IMR-90 (cell line): ENCODE measurements around the gene DCAF11. TPM values are rescaled to one million over a fixed set of nuclear protein-coding genes. Genes with fewer than 3 reads are reported as not detected.

Experiments used
- ATAC-seq: fragments of 200-7000 bp; cut with Tn5 transposase; 2 replicates; pipeline ENCODE4 v1.9.1; 2020; ENCODE audit warnings: low read depth, mild to moderate bottlenecking, moderate library complexity
- BruUV-seq: library from RNA; stranded (reverse); fragments of 400-500 nt; replicated peaks from 2 replicates; lab custom pipeline; 2021; lab: Mats Ljungman, UMichigan
- CTCF ChIA-PET: fragments of 300-600 bp; formaldehyde crosslinking; extraction: SDS; loops from one replicate; lab custom pipeline; 2021; ENCODE audit warnings: antibody characterized with exemption; lab: Yijun Ruan, JAX
- POLR2A ChIA-PET: fragments of 300-600 bp; sonication (Branson Sonifier 250); formaldehyde crosslinking; loops from one replicate; lab custom pipeline; 2022; ENCODE audit warnings: antibody characterized with exemption; ENCODE audit not compliant: unreplicated experiment; lab: Charles Lee
- DNase-seq: peaks from one replicate; pipeline ENCODE4 v3.0.0; 2013
- H2AFZ ChIP-seq: replicated peaks from 2 replicates; pipeline ENCODE3; 2013; ENCODE audit warnings: low read length, mild to moderate bottlenecking; ENCODE audit not compliant: poor library complexity
- H2AK5ac ChIP-seq: 2 replicates; pipeline ENCODE4 v1.6.1; 2013; ENCODE audit warnings: low read depth, low read length, inconsistent platforms
- H2AK9ac ChIP-seq: replicated peaks from 2 replicates; pipeline ENCODE3; 2013; ENCODE audit warnings: mild to moderate bottlenecking, low read depth, low read length, moderate library complexity; ENCODE audit not compliant: poor library complexity
- H2BK120ac ChIP-seq: 2 replicates; pipeline ENCODE4 v1.6.1; 2013; ENCODE audit warnings: low read depth, low read length, inconsistent platforms
- H2BK15ac ChIP-seq: 3 replicates; pipeline ENCODE4 v1.6.1; 2013; ENCODE audit warnings: low read depth, low read length, inconsistent platforms
- H2BK20ac ChIP-seq: 2 replicates; pipeline ENCODE4 v1.6.1; 2013; ENCODE audit warnings: low read depth, mild to moderate bottlenecking, inconsistent platforms, low read length, moderate library complexity
- H2BK5ac ChIP-seq: 2 replicates; pipeline ENCODE4 v1.6.1; 2013; ENCODE audit warnings: mild to moderate bottlenecking, low read depth, low read length, inconsistent platforms; ENCODE audit not compliant: poor library complexity, severe bottlenecking
- H3K14ac ChIP-seq: replicated peaks from 2 replicates; pipeline ENCODE4 v1.6.1; 2013; ENCODE audit warnings: low read depth, low read length, inconsistent platforms
- H3K18ac ChIP-seq: 2 replicates; pipeline ENCODE4 v1.6.1; 2013; ENCODE audit warnings: low read depth, low read length, control low read depth
- H3K23ac ChIP-seq: 2 replicates; pipeline ENCODE4 v1.6.1; 2013; ENCODE audit warnings: low read depth, low read length, inconsistent platforms
- H3K27ac ChIP-seq: 2 replicates; pipeline ENCODE4 v1.5.1; 2013; ENCODE audit warnings: mild to moderate bottlenecking, control low read depth, low read length; ENCODE audit not compliant: insufficient read depth
- H3K27me3 ChIP-seq: 2 replicates; pipeline ENCODE4 v1.6.1; 2013; ENCODE audit warnings: low read length; ENCODE audit not compliant: control insufficient read depth, insufficient read depth
- H3K36me3 ChIP-seq: 2 replicates; pipeline ENCODE4 v1.6.1; 2013; ENCODE audit warnings: low read length, mixed read lengths; ENCODE audit not compliant: control insufficient read depth, insufficient read depth
- H3K4ac ChIP-seq: 2 replicates; pipeline ENCODE4 v1.6.1; 2013; ENCODE audit warnings: low read depth, low read length, inconsistent platforms
- H3K4me1 ChIP-seq: 2 replicates; pipeline ENCODE4 v1.6.1; 2013; ENCODE audit warnings: low read length, mixed read lengths; ENCODE audit not compliant: control insufficient read depth, insufficient read depth
- H3K4me2 ChIP-seq: 2 replicates; pipeline ENCODE4 v1.6.1; 2013; ENCODE audit warnings: low read depth, mild to moderate bottlenecking, control low read depth, low read length, moderate library complexity
- H3K4me3 ChIP-seq: 2 replicates; pipeline ENCODE4 v1.5.1; 2013; ENCODE audit warnings: low read depth, mild to moderate bottlenecking, control low read depth, low read length, moderate library complexity; ENCODE audit not compliant: insufficient read depth
- H3K56ac ChIP-seq: 2 replicates; pipeline ENCODE4 v1.6.1; 2013; ENCODE audit warnings: low read length, inconsistent platforms; ENCODE audit not compliant: insufficient read depth; ENCODE audit errors: extremely low read depth
- H3K79me1 ChIP-seq, 2 experiments: 2 replicates each; pipeline ENCODE4 v1.6.1; 2013; ENCODE audit warnings: low read length in 2 of 2, inconsistent platforms in 1 of 2, low read depth in 1 of 2
- H3K9ac ChIP-seq: 2 replicates; pipeline ENCODE4 v1.6.1; 2013; ENCODE audit warnings: low read depth, low read length, control low read depth
- H3K9me1 ChIP-seq: 2 replicates; pipeline ENCODE4 v1.6.1; 2013; ENCODE audit warnings: low read length, inconsistent platforms; ENCODE audit not compliant: insufficient read depth
- H3K9me3 ChIP-seq: 2 replicates; pipeline ENCODE4 v1.6.1; 2013; ENCODE audit warnings: low read length; ENCODE audit not compliant: control insufficient read depth, insufficient read depth
- H4K20me1 ChIP-seq: 2 replicates; pipeline ENCODE4 v1.6.1; 2013; ENCODE audit warnings: low read length, inconsistent platforms; ENCODE audit not compliant: insufficient read depth
- H4K5ac ChIP-seq: 2 replicates; pipeline ENCODE4 v1.6.1; 2013; ENCODE audit warnings: mild to moderate bottlenecking, low read depth, low read length, control low read depth
- H4K8ac ChIP-seq, 2 experiments: 2 replicates each; pipeline ENCODE4 v1.6.1; 2013; ENCODE audit warnings: low read depth in 2 of 2, low read length in 2 of 2, control low read depth in 1 of 2, inconsistent platforms in 1 of 2
- H4K91ac ChIP-seq: 2 replicates; pipeline ENCODE4 v1.6.1; 2013; ENCODE audit warnings: low read depth, low read length, inconsistent platforms; ENCODE audit not compliant: insufficient read depth
- BHLHE40 ChIP-seq: fragments of 150-350 bp; IDR thresholded peaks from 2 replicates; pipeline ENCODE4 v1.6.1; 2016; ENCODE audit warnings: mild to moderate bottlenecking, low read depth, low read length
- CEBPB ChIP-seq: IDR thresholded peaks from 2 replicates; pipeline ENCODE4 v1.6.1; 2012; ENCODE audit warnings: low read depth, low read length, improper control_type of control experiment
- CHD1 ChIP-seq: IDR thresholded peaks from 2 replicates; pipeline ENCODE4 v1.6.1; 2012; ENCODE audit warnings: low read depth, low read length, improper control_type of control experiment
- FOS ChIP-seq: fragments of 150-350 bp; IDR thresholded peaks from 2 replicates; pipeline ENCODE4 v1.6.1; 2016; ENCODE audit warnings: low read depth, low read length
- MAFK ChIP-seq: IDR thresholded peaks from 2 replicates; pipeline ENCODE4 v1.6.1; 2012; ENCODE audit warnings: low read depth, low read length, improper control_type of control experiment
- MAZ ChIP-seq: IDR thresholded peaks from 2 replicates; pipeline ENCODE4 v1.6.1; 2012; ENCODE audit warnings: low read depth, mild to moderate bottlenecking, low read length, improper control_type of control experiment, moderate library complexity, borderline replicate concordance
- MXI1 ChIP-seq: IDR thresholded peaks from 2 replicates; pipeline ENCODE4 v1.6.1; 2012; ENCODE audit warnings: low read depth, mild to moderate bottlenecking, low read length, moderate library complexity, borderline replicate concordance
- NFE2L2 ChIP-seq: fragments of 150-350 bp; IDR thresholded peaks from 2 replicates; pipeline ENCODE4 v1.6.1; 2016; ENCODE audit warnings: low read depth, mild to moderate bottlenecking, low read length
- POLR2A ChIP-seq: IDR thresholded peaks from 2 replicates; pipeline ENCODE4 v1.6.1; 2012; ENCODE audit warnings: mild to moderate bottlenecking, low read depth, low read length
- RAD21 ChIP-seq: IDR thresholded peaks from 2 replicates; pipeline ENCODE4 v1.6.1; 2012; ENCODE audit warnings: low read length, improper control_type of control experiment
- RCOR1 ChIP-seq: IDR thresholded peaks from 2 replicates; pipeline ENCODE4 v1.6.1; 2012; ENCODE audit warnings: mild to moderate bottlenecking, low read length, improper control_type of control experiment; ENCODE audit not compliant: insufficient replicate concordance
- RFX5 ChIP-seq: IDR thresholded peaks from 2 replicates; pipeline ENCODE4 v1.8.0; 2012; ENCODE audit warnings: low read depth, mild to moderate bottlenecking, low read length, moderate library complexity
- SMC3 ChIP-seq: fragments of 150-350 bp; IDR thresholded peaks from 2 replicates; pipeline ENCODE4 v1.6.1; 2016; ENCODE audit warnings: low read depth, mild to moderate bottlenecking, antibody characterized with exemption, low read length, moderate library complexity
- WGBS, 2 experiments: methylation state at CpG; one replicate each; pipeline versions ENCODE4 v1.1.5 to v1.1.7; 2013; ENCODE audit warnings: missing lambda C conversion rate in 2 of 2; ENCODE audit not compliant: insufficient read length in 1 of 2; ENCODE audit errors: extremely low coverage in 2 of 2; 5-methylcytosine and 5-hydroxymethylcytosine counted together
- dilution Hi-C: fragments of 300-500 bp; cut with HindIII; formaldehyde crosslinking; loops from one replicate; pipeline ENCODE4 v1.14.3; 2018; ENCODE audit warnings: low sequenced_read_pairs; ENCODE audit not compliant: unreplicated experiment
- in situ Hi-C: fragments of 300-500 bp; cut with MboI; formaldehyde crosslinking; loops from 3 replicates; pipeline ENCODE4 v1.14.3; 2019; ENCODE audit warnings: low sequenced_read_pairs, inconsistent platforms, mixed read lengths
- intact Hi-C: fragments of 100-400 bp; cut with micrococcal nuclease; formaldehyde crosslinking; loops from 2 replicates; pipeline ENCODE4 v1.10.0; 2022
- polyA plus RNA-seq, 3 experiments: library from polyadenylated mRNA; depleted of rRNA; stranded (reverse); fragments of >200 nt; gene quantifications; 2 replicates each; pipeline ENCODE4 v1.2.3, GENCODE V29; 2012; ENCODE audit warnings: low replicate concordance in 1 of 3
- total RNA-seq: library from RNA; depleted of rRNA; stranded (reverse); fragments of >200 nt; gene quantifications from 2 replicates; pipeline ENCODE4 v1.2.3, GENCODE V29; 2012
- TF ChIP-seq, protein P1 (sequence below): conservative IDR thresholded peaks from 2 replicates; pipeline ENCODE4 v1.5.1; 2012; ENCODE audit warnings: mild to moderate bottlenecking, low read depth, low read length, improper control_type of control experiment
- TF ChIP-seq, protein P2 (sequence below): fragments of 150-350 bp; IDR thresholded peaks from 2 replicates; pipeline ENCODE4 v1.6.1; 2017; ENCODE audit warnings: mild to moderate bottlenecking, antibody characterized with exemption, low read length, low read depth
- TF ChIP-seq, protein P3 (sequence below): fragments of 150-350 bp; IDR thresholded peaks from 2 replicates; pipeline ENCODE4 v1.6.1; 2016; ENCODE audit warnings: low read depth, mild to moderate bottlenecking, low read length, moderate library complexity, borderline replicate concordance

The DCAF11 gene
- total and polyA plus RNA-seq, 2 of the 4 experiments (the other 2 are of a cell fraction), result 21.0 to 52.0 TPM

DNA sequence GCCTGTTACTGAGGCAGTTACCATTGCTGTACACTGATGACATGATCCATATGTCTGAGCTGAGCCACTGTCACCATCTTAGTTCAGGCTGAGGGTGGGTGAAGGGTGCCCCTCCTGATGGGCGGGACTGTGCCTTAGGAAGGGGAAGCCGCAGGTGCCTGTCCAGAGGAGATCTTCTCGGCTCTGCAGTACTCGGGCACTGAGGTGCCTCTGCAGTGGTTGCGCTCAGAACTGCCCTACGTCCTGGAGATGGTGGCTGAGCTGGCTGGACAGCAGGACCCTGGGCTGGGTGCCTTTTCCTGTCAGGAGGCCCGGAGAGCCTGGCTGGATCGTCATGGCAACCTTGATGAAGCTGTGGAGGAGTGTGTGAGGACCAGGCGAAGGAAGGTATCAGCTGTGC, 36.4 kb downstream of the DCAF11 start:
- H3K36me3 ChIP-seq, result peaks cover 52% of the 10 kb centered on the region
- no peak overlapping the region for H3K23ac ChIP-seq
- no peak overlapping the region for H2BK120ac ChIP-seq
- H3K4me2 ChIP-seq, result no peak overlapping the region
- ChIA-PET POLR2A (no interaction called here), CTCF (interaction anchor here (4.3 kb wide), 1 partner anchor 10 kb away, joined by 14 read pairs; the partner anchor contains the start of gene IRF9)
- no peak overlapping the region for H2BK5ac ChIP-seq
- no peak overlapping the region for H3K27ac ChIP-seq
- no peak overlapping the region for H2BK15ac ChIP-seq
- H3K4me3 ChIP-seq, result no peak overlapping the region
- H3K9ac ChIP-seq, result no peak overlapping the region
- ATAC-seq (no peak), DNase-seq (no peak)
- H3K79me1 ChIP-seq, result peaks cover 21 to 44% of the 10 kb centered on the region in 2 experiments
- no TSS peak for BruUV-seq
- TF ChIP-seq CHD1 (no peak), CEBPB (no peak), MAZ (no peak), NFE2L2 (no peak), RAD21 (no peak), SMC3 (no peak), RFX5 (no peak), RCOR1 (no peak), MXI1 (no peak), BHLHE40 (no peak), MAFK (no peak), POLR2A (no peak), FOS (no peak)
- TF ChIP-seq, protein P1, sequence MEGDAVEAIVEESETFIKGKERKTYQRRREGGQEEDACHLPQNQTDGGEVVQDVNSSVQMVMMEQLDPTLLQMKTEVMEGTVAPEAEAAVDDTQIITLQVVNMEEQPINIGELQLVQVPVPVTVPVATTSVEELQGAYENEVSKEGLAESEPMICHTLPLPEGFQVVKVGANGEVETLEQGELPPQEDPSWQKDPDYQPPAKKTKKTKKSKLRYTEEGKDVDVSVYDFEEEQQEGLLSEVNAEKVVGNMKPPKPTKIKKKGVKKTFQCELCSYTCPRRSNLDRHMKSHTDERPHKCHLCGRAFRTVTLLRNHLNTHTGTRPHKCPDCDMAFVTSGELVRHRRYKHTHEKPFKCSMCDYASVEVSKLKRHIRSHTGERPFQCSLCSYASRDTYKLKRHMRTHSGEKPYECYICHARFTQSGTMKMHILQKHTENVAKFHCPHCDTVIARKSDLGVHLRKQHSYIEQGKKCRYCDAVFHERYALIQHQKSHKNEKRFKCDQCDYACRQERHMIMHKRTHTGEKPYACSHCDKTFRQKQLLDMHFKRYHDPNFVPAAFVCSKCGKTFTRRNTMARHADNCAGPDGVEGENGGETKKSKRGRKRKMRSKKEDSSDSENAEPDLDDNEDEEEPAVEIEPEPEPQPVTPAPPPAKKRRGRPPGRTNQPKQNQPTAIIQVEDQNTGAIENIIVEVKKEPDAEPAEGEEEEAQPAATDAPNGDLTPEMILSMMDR, result no peak
- TF ChIP-seq, protein P2, sequence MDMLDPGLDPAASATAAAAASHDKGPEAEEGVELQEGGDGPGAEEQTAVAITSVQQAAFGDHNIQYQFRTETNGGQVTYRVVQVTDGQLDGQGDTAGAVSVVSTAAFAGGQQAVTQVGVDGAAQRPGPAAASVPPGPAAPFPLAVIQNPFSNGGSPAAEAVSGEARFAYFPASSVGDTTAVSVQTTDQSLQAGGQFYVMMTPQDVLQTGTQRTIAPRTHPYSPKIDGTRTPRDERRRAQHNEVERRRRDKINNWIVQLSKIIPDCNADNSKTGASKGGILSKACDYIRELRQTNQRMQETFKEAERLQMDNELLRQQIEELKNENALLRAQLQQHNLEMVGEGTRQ, result no peak
- TF ChIP-seq, protein P3, sequence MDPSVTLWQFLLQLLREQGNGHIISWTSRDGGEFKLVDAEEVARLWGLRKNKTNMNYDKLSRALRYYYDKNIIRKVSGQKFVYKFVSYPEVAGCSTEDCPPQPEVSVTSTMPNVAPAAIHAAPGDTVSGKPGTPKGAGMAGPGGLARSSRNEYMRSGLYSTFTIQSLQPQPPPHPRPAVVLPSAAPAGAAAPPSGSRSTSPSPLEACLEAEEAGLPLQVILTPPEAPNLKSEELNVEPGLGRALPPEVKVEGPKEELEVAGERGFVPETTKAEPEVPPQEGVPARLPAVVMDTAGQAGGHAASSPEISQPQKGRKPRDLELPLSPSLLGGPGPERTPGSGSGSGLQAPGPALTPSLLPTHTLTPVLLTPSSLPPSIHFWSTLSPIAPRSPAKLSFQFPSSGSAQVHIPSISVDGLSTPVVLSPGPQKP, result no peak
- H3K27me3 ChIP-seq, result no peaks in the 10 kb centered on the region
- H2AK5ac ChIP-seq, result no peak overlapping the region
- no peak overlapping the region for H2AK9ac ChIP-seq
- H3K14ac ChIP-seq, result no peak overlapping the region
- no peak overlapping the region for H2AFZ ChIP-seq
- in situ Hi-C loops, result no loop called here
- H3K9me1 ChIP-seq, result no peaks in the 10 kb centered on the region
- dilution Hi-C loops, result no loop called here
- H4K20me1 ChIP-seq, result peaks cover 10% of the 10 kb centered on the region
- H3K4ac ChIP-seq, result no peak overlapping the region
- WGBS, 2 experiments, result 88% methylated on average over 4 of the region's 9 CpGs; no CpG with 5 or more reads in 1 of the 2 experiments
- no peak overlapping the region for H4K5ac ChIP-seq
- H3K9me3 ChIP-seq, result no peaks in the 10 kb centered on the region
- H3K18ac ChIP-seq, result no peak overlapping the region
- peaks cover 3% of the 10 kb centered on the region for H3K4me1 ChIP-seq
- no peak overlapping the region for H2BK20ac ChIP-seq
- H4K91ac ChIP-seq, result no peak overlapping the region
- intact Hi-C loops, result no loop called here
- no peak overlapping the region for H4K8ac ChIP-seq
- no peak overlapping the region for H3K56ac ChIP-seq
